HTR-8/SVneo (cell line): ENCODE results near the gene SRD5A2.

Experiments used
- DNase-seq: peaks from one replicate; pipeline ENCODE4 v3.0.0; 2011; ENCODE audit warnings: low spot score, mixed read lengths; ENCODE audit not compliant: insufficient read length
- FAIRE-seq: peaks from 2 replicates; lab custom pipeline; 2011; peaks lifted over from hg19 to GRCh38; lab: Jason Lieb, UNC

The SRD5A2 gene

GRCh38 chr2:31580321-31581117 lies at the start of gene SRD5A2:
Gene SRD5A2, minus strand, starts transcription at chr2:31580938. Its CDS starts 38 bp downstream, at chr2:31580900.
- DNase-seq (no peak), FAIRE-seq (no peak)

- FAIRE-seq: no peak
Measured at GRCh38 chr2:31606509-31606908, 25.8 kb upstream of the SRD5A2 start.

GRCh38 chr2:31598694-31599093 lies 18.0 kb upstream of the SRD5A2 start:
- no peak for DNase-seq
- no peak for FAIRE-seq

More at GRCh38 chr2:31606509-31606908, 25.8 kb upstream of the SRD5A2 start:
- no peak for DNase-seq

GRCh38 chr2:31586230-31586629 lies 5.5 kb upstream of the SRD5A2 start:
- FAIRE-seq (no peak), DNase-seq (no peak)

GRCh38 chr2:31581124-31581795 lies 522 bp upstream of the SRD5A2 start:
- DNase-seq (no peak), FAIRE-seq (no peak)

- no peak for DNase-seq
- FAIRE-seq: no peak
Measured at GRCh38 chr2:31579996-31580320, 780 bp downstream of the SRD5A2 start.

GRCh38 chr2:31578316-31578715 lies 2.4 kb downstream of the SRD5A2 start:
- DNase-seq: no peak
- FAIRE-seq: no peak

- FAIRE-seq (no peak), DNase-seq (no peak)
Measured at GRCh38 chr2:31577143-31577542, 3.6 kb downstream of the SRD5A2 start.

- no peak for DNase-seq
- FAIRE-seq: no peak
Measured at GRCh38 chr2:31568585-31569201, 12.0 kb downstream of the SRD5A2 start.

- no peak for DNase-seq
- FAIRE-seq: no peak
Measured at GRCh38 chr2:31567679-31568078, 13.1 kb downstream of the SRD5A2 start.

- FAIRE-seq (no peak), DNase-seq (no peak)
Measured at GRCh38 chr2:31563273-31563839, 17.4 kb downstream of the SRD5A2 start.

- FAIRE-seq: no peak
- DNase-seq: no peak
Measured at GRCh38 chr2:31561823-31562222, 18.9 kb downstream of the SRD5A2 start.

- FAIRE-seq (no peak), DNase-seq (no peak)
Measured at GRCh38 chr2:31558401-31559295, 22.1 kb downstream of the SRD5A2 start.

GRCh38 chr2:31556940-31557339 lies 23.8 kb downstream of the SRD5A2 start:
- FAIRE-seq: no peak
- DNase-seq: no peak

GRCh38 chr2:31555967-31556706 lies 24.6 kb downstream of the SRD5A2 start:
- DNase-seq: no peak
- no peak for FAIRE-seq

GRCh38 chr2:31553362-31553761 lies 27.4 kb downstream of the SRD5A2 start:
- DNase-seq: no peak
- no peak for FAIRE-seq

GRCh38 chr2:31547485-31547884 lies 33.3 kb downstream of the SRD5A2 start:
- FAIRE-seq (no peak), DNase-seq (no peak)

GRCh38 chr2:31541853-31542252 lies 38.9 kb downstream of the SRD5A2 start:
- no peak for DNase-seq
- no peak for FAIRE-seq

- DNase-seq (no peak), FAIRE-seq (no peak)
Measured at GRCh38 chr2:31539505-31539904, 41.2 kb downstream of the SRD5A2 start.
